Sigmoid colon (tissue), 4 donors: ENCODE data around the gene CCDC38.

ENCODE experiments used
- EP300 ChIP-seq, 4 donors: sonication (generic); formaldehyde crosslinking; IDR thresholded peaks; one replicate each; pipeline ENCODE4 v1.6.1; 2017; ENCODE audit warnings: antibody characterized with exemption in 4 of 4
- POLR2A ChIP-seq, 2 donors: fragments of 450-650 bp; IDR thresholded peaks; one replicate each; pipeline ENCODE4 v1.6.1; 2016; ENCODE audit warnings: antibody characterized with exemption in 2 of 2, mild to moderate bottlenecking in 2 of 2, moderate library complexity in 2 of 2
- POLR2AphosphoS5 ChIP-seq, 4 donors: sonication (generic); formaldehyde crosslinking; IDR thresholded peaks; one replicate each; pipeline ENCODE4 v1.6.1; 2017; ENCODE audit warnings: antibody characterized with exemption in 4 of 4
- TF ChIP-seq, protein P1 (sequence below), 4 experiments: fragments of 450-650 bp in 3 of 4; fragments of 200-600 bp in 1 of 4; IDR thresholded peaks; one replicate each; pipeline ENCODE4 v1.5.1; 2016 to 2019; ENCODE audit warnings: antibody characterized with exemption in 4 of 4, mild to moderate bottlenecking in 3 of 4, moderate library complexity in 2 of 4

DNA sequence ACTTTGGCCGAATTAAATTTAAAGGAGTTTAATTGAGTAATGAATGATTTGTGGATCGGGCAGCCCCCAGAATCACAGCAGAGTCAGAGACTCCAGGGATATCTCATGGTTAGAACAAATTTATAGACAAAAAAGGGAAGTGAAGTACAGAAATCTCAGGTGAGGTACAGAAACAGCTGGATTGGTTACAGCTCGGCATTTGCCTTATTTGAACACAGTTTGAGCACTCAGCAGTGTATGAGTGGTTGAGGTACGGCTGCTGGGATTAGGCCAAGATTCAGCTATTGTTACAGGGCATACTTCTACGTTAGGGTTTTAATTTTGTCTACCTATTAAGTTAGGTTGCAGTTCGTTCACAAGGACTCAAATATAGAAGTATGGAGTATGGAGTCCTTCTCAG, 23.3 kb downstream of the CCDC38 start:
- TF ChIP-seq, protein P1, sequence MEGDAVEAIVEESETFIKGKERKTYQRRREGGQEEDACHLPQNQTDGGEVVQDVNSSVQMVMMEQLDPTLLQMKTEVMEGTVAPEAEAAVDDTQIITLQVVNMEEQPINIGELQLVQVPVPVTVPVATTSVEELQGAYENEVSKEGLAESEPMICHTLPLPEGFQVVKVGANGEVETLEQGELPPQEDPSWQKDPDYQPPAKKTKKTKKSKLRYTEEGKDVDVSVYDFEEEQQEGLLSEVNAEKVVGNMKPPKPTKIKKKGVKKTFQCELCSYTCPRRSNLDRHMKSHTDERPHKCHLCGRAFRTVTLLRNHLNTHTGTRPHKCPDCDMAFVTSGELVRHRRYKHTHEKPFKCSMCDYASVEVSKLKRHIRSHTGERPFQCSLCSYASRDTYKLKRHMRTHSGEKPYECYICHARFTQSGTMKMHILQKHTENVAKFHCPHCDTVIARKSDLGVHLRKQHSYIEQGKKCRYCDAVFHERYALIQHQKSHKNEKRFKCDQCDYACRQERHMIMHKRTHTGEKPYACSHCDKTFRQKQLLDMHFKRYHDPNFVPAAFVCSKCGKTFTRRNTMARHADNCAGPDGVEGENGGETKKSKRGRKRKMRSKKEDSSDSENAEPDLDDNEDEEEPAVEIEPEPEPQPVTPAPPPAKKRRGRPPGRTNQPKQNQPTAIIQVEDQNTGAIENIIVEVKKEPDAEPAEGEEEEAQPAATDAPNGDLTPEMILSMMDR (IDR thresholded peaks at IDR 0.05), result no peak
- TF ChIP-seq POLR2A (IDR thresholded peaks at IDR 0.05) (no peak), POLR2AphosphoS5 (IDR thresholded peaks at IDR 0.05) (no peak), EP300 (IDR thresholded peaks at IDR 0.05) (no peak)
